GM19240 (cell line): Measurements from ENCODE around the gene SLC13A3.

Experiments
- DNase-seq: peaks from one replicate; pipeline ENCODE4 v3.0.0; 2011; ENCODE audit warnings: low spot score; ENCODE audit not compliant: insufficient read length

The SLC13A3 gene

GRCh38 chr20:46651091-46651962 is at the start of gene SLC13A3:
TSS of gene SLC13A3 (minus strand) at chr20:46651459. CDS start at chr20:46651421, 38 bp downstream.
- no peak for DNase-seq

- DNase-seq, result no peak
Measured at GRCh38 chr20:46701057-46701456, 49.8 kb upstream of the SLC13A3 start.

GRCh38 chr20:46700481-46700880 is 49.2 kb upstream of the SLC13A3 start:
- DNase-seq, result no peak

GRCh38 chr20:46699651-46700359 is 48.5 kb upstream of the SLC13A3 start:
- no peak for DNase-seq

- no peak for DNase-seq
Measured at GRCh38 chr20:46698788-46699187, 47.5 kb upstream of the SLC13A3 start.

GRCh38 chr20:46696791-46697279 is 45.6 kb upstream of the SLC13A3 start:
- DNase-seq, result no peak

- DNase-seq, result no peak
Measured at GRCh38 chr20:46695892-46696291, 44.6 kb upstream of the SLC13A3 start.

- DNase-seq, result no peak
Measured at GRCh38 chr20:46694484-46694883, 43.2 kb upstream of the SLC13A3 start.

GRCh38 chr20:46691196-46691595 is 39.9 kb upstream of the SLC13A3 start:
- no peak for DNase-seq

- no peak for DNase-seq
Measured at GRCh38 chr20:46690219-46691106, 39.2 kb upstream of the SLC13A3 start.

GRCh38 chr20:46689754-46690085 is 38.5 kb upstream of the SLC13A3 start:
- no peak for DNase-seq

GRCh38 chr20:46689082-46689753 is 38.0 kb upstream of the SLC13A3 start, which contains the start of gene TP53RK:
TSS of gene TP53RK (minus strand) at chr20:46689444. CDS start at chr20:46689414, 30 bp downstream.
- peak; percentile 86 for DNase-seq

GRCh38 chr20:46688151-46689081 is 37.2 kb upstream of the SLC13A3 start:
- no peak for DNase-seq

- DNase-seq, result no peak
Measured at GRCh38 chr20:46683939-46684750, 32.9 kb upstream of the SLC13A3 start.

GRCh38 chr20:46683668-46683938 is 32.3 kb upstream of the SLC13A3 start:
- DNase-seq, result no peak

GRCh38 chr20:46683011-46683667 is 31.9 kb upstream of the SLC13A3 start:
- no peak for DNase-seq

GRCh38 chr20:46682063-46682821 is 31.0 kb upstream of the SLC13A3 start:
- no peak for DNase-seq
